Measurements from ENCODE around the gene ATP9B. TPM values are rescaled to one million over a fixed set of nuclear protein-coding genes. Genes with fewer than 3 reads are reported as not detected.

Gene ATP9B
- total RNA-seq, 1 donor from 2014 or later: 15.8 TPM

GRCh38 chr18:79416022-79416676 is 347.0 kb downstream of the ATP9B start:
- no peak for DNase-seq (ENCODE audit: low spot score)
- Mint-ChIP-seq H3K9me3 (ENCODE audit: low read depth) (no peaks in the 10 kb centered on the region), H3K27me3 (ENCODE audit: low read depth) (peaks cover 2% of the 10 kb centered on the region), H3K27ac (ENCODE audit: unreplicated experiment) (no peak overlapping the region), H3K4me1 (ENCODE audit: low read depth) (no peaks in the 10 kb centered on the region), H3K36me3 (ENCODE audit: low read depth) (peaks cover 21% of the 10 kb centered on the region), H3K4me3 (ENCODE audit: unreplicated experiment) (no peak overlapping the region)
- no peak for TF ChIP-seq CTCF (IDR thresholded peaks at IDR 0.05)

- TF ChIP-seq CTCF (IDR thresholded peaks at IDR 0.05): no peak
- Mint-ChIP-seq H3K4me3 (ENCODE audit: unreplicated experiment) (no peak overlapping the region), H3K4me1 (ENCODE audit: low read depth) (no peaks in the 10 kb centered on the region), H3K27ac (ENCODE audit: unreplicated experiment) (no peak overlapping the region), H3K36me3 (ENCODE audit: low read depth) (peaks cover 19% of the 10 kb centered on the region), H3K27me3 (ENCODE audit: low read depth) (peaks cover 2% of the 10 kb centered on the region), H3K9me3 (ENCODE audit: low read depth) (no peaks in the 10 kb centered on the region)
- no peak for DNase-seq (ENCODE audit: low spot score)
Observed at GRCh38 chr18:79416677-79417052, 347.5 kb downstream of the ATP9B start.

GRCh38 chr18:79418236-79418635 is 349.0 kb downstream of the ATP9B start:
- H3K4me1 Mint-ChIP-seq (ENCODE audit: low read depth): peaks cover 6% of the 10 kb centered on the region
- no peaks in the 10 kb centered on the region for H3K9me3 Mint-ChIP-seq (ENCODE audit: low read depth)

GRCh38 chr18:79418642-79419041 is 349.4 kb downstream of the ATP9B start:
- Mint-ChIP-seq H3K4me3 (ENCODE audit: unreplicated experiment) (no peak overlapping the region), H3K9me3 (ENCODE audit: low read depth) (no peaks in the 10 kb centered on the region), H3K27ac (ENCODE audit: unreplicated experiment) (no peak overlapping the region), H3K36me3 (ENCODE audit: low read depth) (peaks cover 14% of the 10 kb centered on the region), H3K4me1 (ENCODE audit: low read depth) (peaks cover 6% of the 10 kb centered on the region), H3K27me3 (ENCODE audit: low read depth) (peaks cover 2% of the 10 kb centered on the region)
- DNase-seq (ENCODE audit: low spot score): no peak
- no peak for TF ChIP-seq CTCF (IDR thresholded peaks at IDR 0.05)

More at GRCh38 chr18:79418236-79418635, 349.0 kb downstream of the ATP9B start:
- Mint-ChIP-seq H3K36me3 (ENCODE audit: low read depth) (peaks cover 17% of the 10 kb centered on the region), H3K4me3 (ENCODE audit: unreplicated experiment) (no peak overlapping the region), H3K27me3 (ENCODE audit: low read depth) (peaks cover 2% of the 10 kb centered on the region), H3K27ac (ENCODE audit: unreplicated experiment) (no peak overlapping the region)
- no peak for DNase-seq (ENCODE audit: low spot score)
- TF ChIP-seq CTCF (IDR thresholded peaks at IDR 0.05): no peak

- H3K27me3 Mint-ChIP-seq (ENCODE audit: low read depth): peaks cover 11% of the 10 kb centered on the region
- TF ChIP-seq CTCF (IDR thresholded peaks at IDR 0.05): no peak
- no peaks in the 10 kb centered on the region for H3K9me3 Mint-ChIP-seq (ENCODE audit: low read depth)
- DNase-seq (ENCODE audit: low spot score): no peak
- H3K36me3 Mint-ChIP-seq (ENCODE audit: low read depth): peaks cover 12% of the 10 kb centered on the region
- no peak overlapping the region for H3K4me3 Mint-ChIP-seq (ENCODE audit: unreplicated experiment)
- H3K27ac Mint-ChIP-seq (ENCODE audit: unreplicated experiment): no peak overlapping the region
- H3K4me1 Mint-ChIP-seq (ENCODE audit: low read depth): peaks cover 14% of the 10 kb centered on the region
Observed at GRCh38 chr18:79420033-79420745, 351.0 kb downstream of the ATP9B start.

All from chondrocyte (in vitro differentiated cells).